ENCODE results near the gene FOXA1. TPM values are rescaled to one million over a fixed set of nuclear protein-coding genes. Genes with fewer than 3 reads are reported as not detected.
A peak's percentile ranks its signal among the peaks of the same experiment; 100 is the strongest.

FOXA1 gene
- total RNA-seq, 4 donors from 2014 or later: 0.17 to 0.97 TPM; not detected in 2

DNA sequence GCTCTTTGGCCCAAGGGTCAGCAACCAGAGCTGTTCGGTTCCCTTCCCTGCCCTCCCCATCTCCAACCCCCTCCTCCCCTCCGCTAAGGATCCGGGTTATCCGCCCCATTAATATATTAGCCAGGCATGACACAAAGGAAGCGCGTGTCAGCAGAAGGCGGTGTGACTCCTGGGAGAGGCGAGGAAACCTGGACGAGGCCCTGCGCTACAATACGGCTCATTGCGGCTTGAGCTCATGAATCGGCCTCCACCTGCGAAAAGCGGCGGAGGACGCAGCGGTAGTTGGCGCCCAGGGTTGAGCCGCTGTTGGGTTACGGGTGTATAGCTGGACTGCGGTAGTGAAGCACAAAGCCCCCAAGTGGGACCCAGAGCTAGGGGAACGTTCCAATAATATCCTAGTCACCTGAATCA lies 9.9 kb downstream of the FOXA1 start:
- peaks cover 9 to 85% (median 66%) of the 10 kb centered on the region in 4 donors for H3K27me3 ChIP-seq
- peaks cover 23 to 34% (median 32%) of the 10 kb centered on the region in 4 donors for H3K4me1 ChIP-seq
- H3K27ac ChIP-seq (replicated peaks in 1 of 4): no peak overlapping the region
- intact Hi-C loops (cut with DNase I): no loop called here
- H3K36me3 ChIP-seq: no peaks in the 10 kb centered on the region
- no peak overlapping the region for H3K4me3 ChIP-seq
- no peaks in the 10 kb centered on the region for H3K9me3 ChIP-seq
- WGBS: 8% methylated on average over 20 of the region's 23 CpGs
- TF ChIP-seq POLR2AphosphoS5 (IDR thresholded peaks at IDR 0.05) (no peak), CTCF (IDR thresholded peaks at IDR 0.05) (no peak), POLR2A (IDR thresholded peaks at IDR 0.05; ENCODE audit: low read depth) (no peak), EP300 (IDR thresholded peaks at IDR 0.05) (no peak)
- DNase-seq (ENCODE audit: extremely low spot score): no peak

GRCh38 chr14:37584211-37585100 lies 10.6 kb downstream of the FOXA1 start:
- intact Hi-C loops (cut with DNase I): no loop called here
- no peak for DNase-seq (ENCODE audit: extremely low spot score)
- peak overlapping the region in 2 of 4 donors; percentile 7 to 16 for H3K4me3 ChIP-seq
- H3K27me3 ChIP-seq: peaks cover 9 to 83% (median 61%) of the 10 kb centered on the region in 4 donors
- no peaks in the 10 kb centered on the region for H3K9me3 ChIP-seq
- TF ChIP-seq POLR2A (IDR thresholded peaks at IDR 0.05; ENCODE audit: low read depth): no peak
- TF ChIP-seq POLR2AphosphoS5 (IDR thresholded peaks at IDR 0.05): no peak
- TF ChIP-seq CTCF (IDR thresholded peaks at IDR 0.05): no peak
- TF ChIP-seq EP300 (IDR thresholded peaks at IDR 0.05): no peak
- H3K27ac ChIP-seq (replicated peaks in 1 of 4): no peak overlapping the region
- no peaks in the 10 kb centered on the region for H3K36me3 ChIP-seq
- 6% methylated on average over 21 of the region's 62 CpGs for WGBS
- H3K4me1 ChIP-seq: peaks cover 23 to 34% (median 32%) of the 10 kb centered on the region in 4 donors

GRCh38 chr14:37583358-37584210 lies 11.5 kb downstream of the FOXA1 start:
- no peak overlapping the region for H3K27ac ChIP-seq (replicated peaks in 1 of 4)
- peaks cover 9 to 80% (median 54%) of the 10 kb centered on the region in 4 donors for H3K27me3 ChIP-seq
- TF ChIP-seq POLR2A (IDR thresholded peaks at IDR 0.05; ENCODE audit: low read depth) (no peak), EP300 (IDR thresholded peaks at IDR 0.05) (no peak), CTCF (IDR thresholded peaks at IDR 0.05) (no peak), POLR2AphosphoS5 (IDR thresholded peaks at IDR 0.05) (no peak)

GRCh38 chr14:37580146-37580545 lies 14.9 kb downstream of the FOXA1 start:
- TF ChIP-seq EP300 (IDR thresholded peaks at IDR 0.05) (no peak), POLR2A (IDR thresholded peaks at IDR 0.05; ENCODE audit: low read depth) (no peak), POLR2AphosphoS5 (IDR thresholded peaks at IDR 0.05) (no peak), CTCF (IDR thresholded peaks at IDR 0.05) (no peak)
- Histone ChIP-seq H3K27me3 (peaks cover 5 to 54% (median 20%) of the 10 kb centered on the region in 4 donors), H3K27ac (replicated peaks in 1 of 4) (no peak overlapping the region), H3K4me1 (peaks cover 12 to 20% (median 18%) of the 10 kb centered on the region in 4 donors), H3K4me3 (no peak overlapping the region), H3K9me3 (no peaks in the 10 kb centered on the region), H3K36me3 (no peaks in the 10 kb centered on the region)
- 82% methylated on average over 2 of the region's 2 CpGs for WGBS
- DNase-seq (ENCODE audit: extremely low spot score): no peak
- intact Hi-C loops (cut with DNase I): no loop called here

More at GRCh38 chr14:37583358-37584210, 11.5 kb downstream of the FOXA1 start:
- Histone ChIP-seq H3K36me3 (no peaks in the 10 kb centered on the region), H3K9me3 (no peaks in the 10 kb centered on the region), H3K4me3 (peak overlapping the region in 3 of 4 donors; percentile 12 to 33 (median 16)), H3K4me1 (peaks cover 23 to 34% (median 32%) of the 10 kb centered on the region in 4 donors)
- 6% methylated on average over 48 of the region's 67 CpGs for WGBS
- no peak for DNase-seq (ENCODE audit: extremely low spot score)
- intact Hi-C loops (cut with DNase I): no loop called here
